Measurements from ENCODE around the gene MAPT.

MAPT gene

DNA sequence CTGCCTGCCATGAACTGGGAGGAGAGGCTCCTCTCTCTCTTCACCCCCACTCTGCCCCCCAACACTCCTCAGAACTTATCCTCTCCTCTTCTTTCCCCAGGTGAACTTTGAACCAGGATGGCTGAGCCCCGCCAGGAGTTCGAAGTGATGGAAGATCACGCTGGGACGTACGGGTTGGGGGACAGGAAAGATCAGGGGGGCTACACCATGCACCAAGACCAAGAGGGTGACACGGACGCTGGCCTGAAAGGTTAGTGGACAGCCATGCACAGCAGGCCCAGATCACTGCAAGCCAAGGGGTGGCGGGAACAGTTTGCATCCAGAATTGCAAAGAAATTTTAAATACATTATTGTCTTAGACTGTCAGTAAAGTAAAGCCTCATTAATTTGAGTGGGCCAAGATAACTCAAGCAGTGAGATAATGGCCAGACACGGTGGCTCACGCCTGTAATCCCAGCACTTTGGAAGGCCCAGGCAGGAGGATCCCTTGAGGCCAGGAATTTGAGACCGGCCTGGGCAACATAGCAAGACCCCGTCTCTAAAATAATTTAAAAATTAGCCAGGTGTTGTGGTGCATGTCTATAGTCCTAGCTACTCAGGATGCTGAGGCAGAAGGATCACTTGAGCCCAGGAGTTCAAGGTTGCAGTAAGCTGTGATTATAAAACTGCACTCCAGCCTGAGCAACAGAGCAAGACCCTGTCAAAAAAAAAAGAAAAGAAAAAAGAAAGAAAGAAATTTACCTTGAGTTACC is 68.0 kb downstream of the MAPT start:
- DNase-seq (ENCODE audit: low spot score): no peak
- Mint-ChIP-seq H3K4me3 (no peak overlapping the region), H3K9me3 (no peaks in the 10 kb centered on the region), H3K4me1 (ENCODE audit: low read depth) (no peaks in the 10 kb centered on the region), H3K36me3 (ENCODE audit: low read depth) (no peaks in the 10 kb centered on the region), H3K27me3 (ENCODE audit: low read depth) (peaks cover 15% of the 10 kb centered on the region), H3K27ac (no peak overlapping the region)

DNA sequence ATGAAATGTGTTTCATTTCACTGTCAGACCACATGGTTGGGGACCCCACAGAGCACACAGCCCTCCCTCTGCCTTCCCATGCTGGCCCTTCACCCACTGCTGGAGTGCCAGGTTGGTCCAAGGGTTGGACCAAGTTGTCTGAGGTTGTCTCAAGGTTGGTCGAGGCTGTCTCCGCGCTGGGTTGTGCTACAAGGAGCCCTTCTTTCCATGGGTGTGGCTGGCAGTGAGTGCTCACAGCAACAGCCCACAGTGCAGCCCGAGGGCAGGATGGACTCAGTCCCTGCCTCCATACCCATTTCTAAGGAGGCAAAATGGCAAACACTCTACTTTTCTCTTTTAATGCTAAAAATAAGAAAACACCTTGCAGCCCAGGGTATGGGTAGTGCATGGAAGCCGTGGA is 68.9 kb downstream of the MAPT start:
- DNase-seq (ENCODE audit: low spot score): no peak
- H3K4me1 Mint-ChIP-seq (ENCODE audit: low read depth): no peaks in the 10 kb centered on the region
- H3K27ac Mint-ChIP-seq: no peak overlapping the region
- H3K27me3 Mint-ChIP-seq (ENCODE audit: low read depth): peaks cover 15% of the 10 kb centered on the region
- H3K36me3 Mint-ChIP-seq (ENCODE audit: low read depth): no peaks in the 10 kb centered on the region
- no peak overlapping the region for H3K4me3 Mint-ChIP-seq
- no peaks in the 10 kb centered on the region for H3K9me3 Mint-ChIP-seq

DNA sequence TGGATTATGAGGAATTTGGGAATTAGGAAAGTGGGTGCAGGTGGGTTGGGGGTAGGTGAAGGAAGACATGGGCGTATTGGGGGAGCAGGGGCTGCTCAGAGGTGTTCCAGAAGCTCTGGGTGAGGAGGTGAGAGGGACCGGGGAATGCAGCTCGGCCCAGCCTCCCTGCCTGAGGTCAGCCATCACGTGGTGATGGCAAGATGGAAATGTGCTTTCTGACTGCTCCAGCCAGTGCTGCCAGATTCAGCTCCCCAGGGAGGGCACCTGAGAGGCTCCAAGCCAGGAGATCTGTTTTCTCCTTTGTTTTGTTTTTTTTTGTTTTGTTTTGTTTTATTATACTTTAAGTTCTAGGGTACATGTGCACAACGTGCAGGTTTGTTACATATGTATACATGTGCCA is 69.5 kb downstream of the MAPT start:
- H3K4me1 Mint-ChIP-seq (ENCODE audit: low read depth): no peaks in the 10 kb centered on the region
- no peak overlapping the region for H3K27ac Mint-ChIP-seq

DNA sequence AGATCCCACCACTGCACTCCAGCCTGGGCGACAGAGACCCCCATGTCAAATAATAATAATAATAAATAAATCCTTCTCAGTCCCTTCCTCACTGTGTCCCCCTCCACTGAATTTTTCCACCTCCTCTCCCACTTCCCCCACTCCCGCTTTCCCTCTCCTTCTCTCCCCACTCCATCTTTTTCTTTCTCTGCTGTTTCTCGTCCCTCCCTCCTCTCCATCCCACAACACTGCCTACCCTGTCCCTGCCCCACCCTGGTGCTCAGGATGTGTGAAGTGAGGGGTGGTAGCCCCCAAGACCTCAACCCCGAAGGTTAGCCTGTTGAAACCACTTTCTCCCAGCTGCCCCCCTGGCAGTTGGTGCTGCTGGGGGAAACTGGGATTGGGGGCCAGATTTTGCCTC is 70.3 kb downstream of the MAPT start:
- no peaks in the 10 kb centered on the region for H3K9me3 Mint-ChIP-seq
- H3K4me1 Mint-ChIP-seq (ENCODE audit: low read depth): no peaks in the 10 kb centered on the region
- H3K27me3 Mint-ChIP-seq (ENCODE audit: low read depth): peaks cover 16% of the 10 kb centered on the region
- no peak overlapping the region for H3K4me3 Mint-ChIP-seq
- DNase-seq (ENCODE audit: low spot score): no peak
- H3K36me3 Mint-ChIP-seq (ENCODE audit: low read depth): no peaks in the 10 kb centered on the region
- H3K27ac Mint-ChIP-seq: no peak overlapping the region

More for the DNA sequence above, 69.5 kb downstream of the MAPT start:
- Mint-ChIP-seq H3K27me3 (ENCODE audit: low read depth) (peaks cover 15% of the 10 kb centered on the region), H3K36me3 (ENCODE audit: low read depth) (no peaks in the 10 kb centered on the region), H3K9me3 (no peaks in the 10 kb centered on the region), H3K4me3 (no peak overlapping the region)
- DNase-seq (ENCODE audit: low spot score): no peak

DNA sequence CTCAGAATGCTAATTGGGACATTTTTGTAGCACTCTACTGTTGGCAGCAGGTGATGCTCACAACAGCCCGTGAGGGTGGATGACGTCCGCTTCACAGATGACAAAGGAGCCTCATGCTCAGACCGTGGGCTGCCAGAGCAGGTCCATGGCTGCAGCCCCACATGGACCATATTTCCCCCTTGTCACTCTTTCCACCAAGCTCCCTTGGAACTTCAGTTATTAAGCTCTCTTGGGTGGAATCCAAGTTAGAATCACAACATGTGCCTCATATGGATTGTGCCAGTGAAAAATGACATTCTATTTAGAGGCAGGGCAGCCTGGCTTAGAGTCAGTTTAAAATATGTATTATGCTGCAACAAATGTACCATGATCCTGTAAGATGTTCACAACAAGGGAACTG is 71.5 kb downstream of the MAPT start:
- peaks cover 18% of the 10 kb centered on the region for H3K27me3 Mint-ChIP-seq (ENCODE audit: low read depth)
- H3K4me3 Mint-ChIP-seq: no peak overlapping the region
- H3K27ac Mint-ChIP-seq: no peak overlapping the region
- no peaks in the 10 kb centered on the region for H3K36me3 Mint-ChIP-seq (ENCODE audit: low read depth)
- DNase-seq (ENCODE audit: low spot score): no peak
- H3K4me1 Mint-ChIP-seq (ENCODE audit: low read depth): no peaks in the 10 kb centered on the region
- H3K9me3 Mint-ChIP-seq: no peaks in the 10 kb centered on the region

DNA sequence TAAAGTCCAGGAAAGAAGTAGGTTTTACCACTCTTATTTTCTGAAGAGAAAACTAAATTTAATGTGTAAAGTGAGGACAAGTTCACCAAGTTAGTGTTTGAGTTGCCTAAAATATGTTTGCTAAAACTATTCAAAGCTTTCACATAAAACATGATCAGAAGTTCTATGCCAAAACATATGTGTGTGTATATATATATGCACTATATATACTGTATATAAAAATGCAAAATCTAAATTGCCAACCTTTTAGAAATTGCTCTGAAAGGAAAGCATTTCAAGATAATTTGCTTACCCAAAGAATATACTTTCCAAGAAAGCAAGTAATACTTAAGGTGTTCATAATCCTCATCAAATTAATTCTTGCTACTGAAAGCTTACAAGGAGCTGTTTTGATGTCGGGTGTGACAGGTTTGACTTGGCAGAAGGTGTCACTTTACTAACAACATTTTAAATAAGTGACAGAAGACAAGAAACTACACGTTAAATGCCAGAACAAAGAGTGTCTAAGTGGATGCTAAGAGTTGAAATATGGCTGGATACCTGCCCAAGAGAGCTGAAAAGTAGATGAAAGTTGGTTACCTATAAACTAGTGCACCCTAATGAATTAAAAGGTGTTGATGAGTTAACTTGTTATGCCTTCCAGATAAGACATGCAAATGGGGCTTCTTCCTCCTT is 72.4 kb downstream of the MAPT start:
- DNase-seq (ENCODE audit: low spot score): no peak
- H3K4me1 Mint-ChIP-seq (ENCODE audit: low read depth): no peaks in the 10 kb centered on the region
- H3K27ac Mint-ChIP-seq: no peak overlapping the region
- H3K9me3 Mint-ChIP-seq: no peaks in the 10 kb centered on the region
- H3K36me3 Mint-ChIP-seq (ENCODE audit: low read depth): no peaks in the 10 kb centered on the region
- H3K27me3 Mint-ChIP-seq (ENCODE audit: low read depth): peaks cover 18% of the 10 kb centered on the region
- H3K4me3 Mint-ChIP-seq: no peak overlapping the region

DNA sequence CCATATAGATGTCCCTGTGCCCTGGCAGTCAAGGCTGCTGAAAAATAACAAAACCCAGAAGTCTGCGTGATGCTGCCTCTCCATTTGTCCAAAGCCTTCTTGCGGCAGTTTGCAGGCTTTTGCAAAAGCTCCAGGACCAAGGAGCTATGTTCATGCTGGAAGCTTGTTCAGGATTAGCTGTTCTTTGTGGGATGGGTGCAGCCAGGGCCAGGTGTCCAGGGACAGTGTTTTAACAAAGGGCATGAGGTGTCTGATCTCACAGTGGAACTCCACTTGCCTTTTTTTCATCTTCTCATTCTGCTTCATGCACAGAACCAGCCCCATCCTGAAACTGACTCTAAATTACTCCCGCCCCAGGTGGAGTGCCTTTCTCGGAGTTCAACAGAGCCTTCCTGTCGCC is 73.0 kb downstream of the MAPT start:
- no peaks in the 10 kb centered on the region for H3K36me3 Mint-ChIP-seq (ENCODE audit: low read depth)
- peaks cover 18% of the 10 kb centered on the region for H3K27me3 Mint-ChIP-seq (ENCODE audit: low read depth)
- H3K4me1 Mint-ChIP-seq (ENCODE audit: low read depth): no peaks in the 10 kb centered on the region
- H3K27ac Mint-ChIP-seq: no peak overlapping the region
- DNase-seq (ENCODE audit: low spot score): no peak
- H3K9me3 Mint-ChIP-seq: no peaks in the 10 kb centered on the region
- no peak overlapping the region for H3K4me3 Mint-ChIP-seq

DNA sequence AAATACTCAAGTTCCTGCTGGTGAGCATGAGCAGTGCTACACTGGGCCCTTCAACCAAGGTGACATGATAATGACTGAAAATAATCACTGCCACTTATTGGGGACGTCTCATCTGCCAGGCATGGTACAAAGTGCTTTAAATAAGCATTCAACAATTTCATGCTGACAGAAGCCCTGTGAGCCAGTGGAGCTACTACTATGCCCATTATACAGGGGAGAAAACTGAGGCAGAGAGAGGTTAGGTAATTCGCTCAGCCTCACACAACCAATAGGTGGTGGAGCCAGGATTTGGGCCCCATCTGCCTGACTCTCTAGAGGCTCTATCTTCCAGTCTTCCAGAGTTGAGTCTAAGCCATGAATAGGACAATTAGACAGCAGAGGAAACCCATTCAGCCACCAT is 74.4 kb downstream of the MAPT start:
- Mint-ChIP-seq H3K4me1 (ENCODE audit: low read depth) (no peaks in the 10 kb centered on the region), H3K36me3 (ENCODE audit: low read depth) (no peaks in the 10 kb centered on the region), H3K27me3 (ENCODE audit: low read depth) (peaks cover 18% of the 10 kb centered on the region), H3K9me3 (no peaks in the 10 kb centered on the region), H3K27ac (no peak overlapping the region), H3K4me3 (no peak overlapping the region)
- no peak for DNase-seq (ENCODE audit: low spot score)

DNA sequence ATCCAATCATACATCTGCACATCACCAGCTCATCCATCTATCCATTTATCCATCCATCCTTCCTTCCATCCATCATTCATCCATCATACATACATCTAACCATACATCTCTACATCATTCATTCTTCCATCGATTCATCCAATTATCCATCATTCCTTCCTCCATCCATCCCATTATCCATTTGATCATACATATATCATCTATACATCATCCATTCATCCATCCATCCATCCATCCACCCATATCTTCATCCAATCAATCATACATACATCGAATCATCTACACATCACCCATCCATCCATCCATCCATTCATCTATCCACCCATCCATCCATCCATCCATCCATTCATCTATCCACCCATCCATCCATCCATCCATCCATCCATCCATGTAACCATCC is 75.4 kb downstream of the MAPT start:
- H3K4me1 Mint-ChIP-seq (ENCODE audit: low read depth): no peaks in the 10 kb centered on the region
- no peak overlapping the region for H3K27ac Mint-ChIP-seq
- DNase-seq (ENCODE audit: low spot score): no peak
- no peaks in the 10 kb centered on the region for H3K36me3 Mint-ChIP-seq (ENCODE audit: low read depth)
- H3K4me3 Mint-ChIP-seq: no peak overlapping the region
- peaks cover 18% of the 10 kb centered on the region for H3K27me3 Mint-ChIP-seq (ENCODE audit: low read depth)
- no peaks in the 10 kb centered on the region for H3K9me3 Mint-ChIP-seq

DNA sequence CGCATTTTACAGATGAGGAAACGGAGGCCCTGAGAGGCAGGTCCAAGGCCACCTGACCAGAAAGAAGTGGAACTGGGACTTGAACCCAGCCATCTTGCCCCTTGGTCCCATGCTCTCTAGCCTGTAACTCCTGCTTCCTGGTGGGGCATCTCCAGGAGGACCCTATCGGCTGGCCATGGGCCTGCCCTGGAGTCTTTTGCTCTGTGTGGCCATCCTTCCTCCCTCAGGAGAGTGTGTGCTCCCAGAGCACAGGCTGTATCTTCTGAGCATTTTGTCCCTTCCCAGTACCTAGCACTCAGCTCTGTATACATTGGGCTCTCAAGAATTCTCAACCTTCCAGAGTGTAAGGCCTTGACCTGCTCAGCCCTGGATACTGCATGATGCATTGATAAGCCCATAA is 76.3 kb downstream of the MAPT start:
- Mint-ChIP-seq H3K9me3 (no peaks in the 10 kb centered on the region), H3K27me3 (ENCODE audit: low read depth) (peaks cover 17% of the 10 kb centered on the region), H3K4me1 (ENCODE audit: low read depth) (no peaks in the 10 kb centered on the region), H3K4me3 (no peak overlapping the region), H3K36me3 (ENCODE audit: low read depth) (no peaks in the 10 kb centered on the region), H3K27ac (no peak overlapping the region)
- no peak for DNase-seq (ENCODE audit: low spot score)

DNA sequence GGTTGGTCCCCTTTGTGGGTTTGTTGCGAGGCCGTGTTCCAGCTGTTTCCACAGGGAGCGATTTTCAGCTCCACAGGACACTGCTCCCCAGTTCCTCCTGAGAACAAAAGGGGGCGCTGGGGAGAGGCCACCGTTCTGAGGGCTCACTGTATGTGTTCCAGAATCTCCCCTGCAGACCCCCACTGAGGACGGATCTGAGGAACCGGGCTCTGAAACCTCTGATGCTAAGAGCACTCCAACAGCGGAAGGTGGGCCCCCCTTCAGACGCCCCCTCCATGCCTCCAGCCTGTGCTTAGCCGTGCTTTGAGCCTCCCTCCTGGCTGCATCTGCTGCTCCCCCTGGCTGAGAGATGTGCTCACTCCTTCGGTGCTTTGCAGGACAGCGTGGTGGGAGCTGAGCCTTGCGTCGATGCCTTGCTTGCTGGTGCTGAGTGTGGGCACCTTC is 77.4 kb downstream of the MAPT start:
- no peak overlapping the region for H3K27ac Mint-ChIP-seq
- H3K4me1 Mint-ChIP-seq (ENCODE audit: low read depth): no peaks in the 10 kb centered on the region
- no peaks in the 10 kb centered on the region for H3K36me3 Mint-ChIP-seq (ENCODE audit: low read depth)
- H3K4me3 Mint-ChIP-seq: no peak overlapping the region
- H3K9me3 Mint-ChIP-seq: no peaks in the 10 kb centered on the region
- DNase-seq (ENCODE audit: low spot score): no peak
- H3K27me3 Mint-ChIP-seq (ENCODE audit: low read depth): peaks cover 11% of the 10 kb centered on the region

DNA sequence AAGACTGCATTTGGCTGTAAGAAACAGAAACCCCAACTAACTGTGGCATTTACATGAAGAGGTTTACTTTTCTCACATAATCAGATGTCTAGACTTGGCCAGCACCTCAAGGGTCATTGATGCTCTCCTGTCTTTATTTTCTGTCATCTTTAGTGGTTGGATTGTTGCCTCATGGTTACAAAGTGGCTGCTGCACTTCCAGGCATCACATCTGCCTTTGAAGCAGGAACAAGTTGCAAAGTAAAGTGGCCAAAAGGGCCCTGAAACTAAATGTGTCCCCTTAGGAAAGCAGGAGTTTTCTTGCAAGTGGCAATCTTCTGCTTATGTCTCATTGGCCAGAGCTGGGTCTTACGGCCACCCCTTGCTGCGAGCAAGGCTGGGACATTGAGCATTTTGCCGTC is 78.2 kb downstream of the MAPT start:
- no peak overlapping the region for H3K27ac Mint-ChIP-seq
- peaks cover 6% of the 10 kb centered on the region for H3K27me3 Mint-ChIP-seq (ENCODE audit: low read depth)
- no peak overlapping the region for H3K4me3 Mint-ChIP-seq
- no peaks in the 10 kb centered on the region for H3K4me1 Mint-ChIP-seq (ENCODE audit: low read depth)
- no peak for DNase-seq (ENCODE audit: low spot score)
- no peaks in the 10 kb centered on the region for H3K9me3 Mint-ChIP-seq
- no peaks in the 10 kb centered on the region for H3K36me3 Mint-ChIP-seq (ENCODE audit: low read depth)

DNA sequence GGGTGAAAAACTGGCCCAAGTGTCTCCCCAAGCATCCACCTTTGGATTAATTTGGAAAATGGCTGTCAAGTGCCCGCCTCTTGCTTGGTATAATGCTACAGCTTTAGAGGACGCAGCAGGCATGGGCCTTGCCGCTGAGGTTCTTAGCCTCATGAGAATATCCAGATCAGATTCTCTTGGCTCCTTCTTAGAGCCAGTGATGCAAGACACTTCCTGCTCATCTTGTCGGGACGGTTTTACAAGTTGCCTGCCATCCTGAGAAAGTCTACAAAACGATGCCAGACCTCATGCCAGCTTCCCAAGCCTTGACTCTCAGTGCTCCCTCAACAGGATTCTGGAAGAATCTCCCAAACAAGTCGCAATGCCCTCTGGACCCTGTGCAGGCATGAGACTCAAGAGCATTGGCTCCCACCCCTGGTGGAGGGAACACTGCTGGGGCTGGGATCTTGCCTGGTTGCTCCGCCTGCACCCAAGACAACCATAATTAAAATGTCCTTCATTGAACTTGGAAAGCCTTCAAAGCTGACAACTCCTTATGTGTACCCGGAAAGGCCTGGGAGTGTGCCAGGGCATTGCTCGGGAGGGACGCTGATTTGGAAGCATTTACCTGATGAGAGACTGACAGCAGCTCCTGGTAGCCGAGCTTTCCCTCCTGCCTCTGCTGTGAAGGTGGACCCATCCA is 78.9 kb downstream of the MAPT start:
- H3K27ac Mint-ChIP-seq: no peak overlapping the region
- peaks cover 4% of the 10 kb centered on the region for H3K27me3 Mint-ChIP-seq (ENCODE audit: low read depth)
- H3K9me3 Mint-ChIP-seq: no peaks in the 10 kb centered on the region
- DNase-seq (ENCODE audit: low spot score): no peak
- H3K4me3 Mint-ChIP-seq: no peak overlapping the region
- H3K4me1 Mint-ChIP-seq (ENCODE audit: low read depth): no peaks in the 10 kb centered on the region
- H3K36me3 Mint-ChIP-seq (ENCODE audit: low read depth): no peaks in the 10 kb centered on the region

Data from T-helper 2 cell treated with Interferon-gamma antibody and Interleukin-4, amounts not matched to agents 5 μg/mL and 100 μg/mL, for 36 hours (primary cell).